HFFc6 (cell line): ENCODE measurements around the gene PAFAH1B1. TPM values are rescaled to one million over a fixed set of nuclear protein-coding genes. Genes with fewer than 3 reads are reported as not detected.

Experiments used
- DNase-seq: peaks from one replicate; pipeline ENCODE4 v3.0.0-alpha.2; 2018
- H3K27ac Mint-ChIP-seq: 2 replicates; pipeline ENCODE4 v1.8.0; 2020; ENCODE audit warnings: mild to moderate bottlenecking, mixed read lengths
- H3K27me3 Mint-ChIP-seq: 2 replicates; pipeline ENCODE4 v1.8.0; 2021; ENCODE audit warnings: mild to moderate bottlenecking, moderate library complexity, mixed read lengths; ENCODE audit not compliant: insufficient read depth
- H3K36me3 Mint-ChIP-seq: 2 replicates; pipeline ENCODE4 v1.8.0; 2021; ENCODE audit warnings: low read depth, mixed read lengths
- H3K4me1 Mint-ChIP-seq: 2 replicates; pipeline ENCODE4 v1.8.0; 2020; ENCODE audit warnings: low read depth, mixed read lengths
- H3K4me3 Mint-ChIP-seq: 2 replicates; pipeline ENCODE4 v1.8.0; 2020; ENCODE audit warnings: mild to moderate bottlenecking, moderate library complexity, mixed read lengths
- H3K9me3 Mint-ChIP-seq: 2 replicates; pipeline ENCODE4 v1.8.0; 2020; ENCODE audit warnings: mild to moderate bottlenecking, mixed read lengths
- microRNA-seq: library from miRNA; unstranded; fragments of <30 nt; microRNA quantifications from one replicate; pipeline ENCODE4, GENCODE V29; 2019
- total RNA-seq, 6 experiments: library from RNA; stranded (reverse); fragmentation: NEBNext Ultra II Directional; extraction: Animal tissue kit (Norgen Biotek cat#: 25700); gene quantifications; 2 replicates in 1 of 6; 3 replicates in 5 of 6; pipeline ENCODE4 v1.2.3, GENCODE V29; 2021
- TF ChIP-seq, protein P1 (sequence below): fragments of 200-600 bp; sonication (generic); IDR thresholded peaks from 2 replicates; pipeline ENCODE4 v1.5.0; 2021; ENCODE audit warnings: antibody characterized with exemption, mild to moderate bottlenecking

The PAFAH1B1 gene
- total RNA-seq, 6 experiments from 2014 or later = 159 to 186 (median 167) TPM

DNA sequence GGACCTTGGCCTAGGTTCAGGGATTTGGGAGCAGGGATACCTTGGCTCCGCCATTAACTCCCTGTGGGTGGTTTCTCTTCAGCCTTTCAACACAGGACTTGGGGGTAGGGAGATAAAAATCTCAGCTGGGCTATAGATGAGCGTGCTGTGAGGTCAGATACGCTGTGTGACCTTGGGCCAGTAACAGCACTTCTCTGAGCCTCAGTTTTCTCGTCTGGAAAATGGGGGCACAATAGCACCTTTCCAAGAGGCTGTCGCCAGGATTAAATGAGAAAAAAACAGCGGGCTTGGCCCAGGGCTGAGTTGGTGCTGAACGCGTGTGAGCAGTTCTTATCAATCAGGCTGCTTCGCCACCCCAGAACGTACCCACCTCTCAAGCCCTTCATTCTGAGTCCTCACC, 138.4 kb downstream of the PAFAH1B1 start:
- TF ChIP-seq, protein P1, sequence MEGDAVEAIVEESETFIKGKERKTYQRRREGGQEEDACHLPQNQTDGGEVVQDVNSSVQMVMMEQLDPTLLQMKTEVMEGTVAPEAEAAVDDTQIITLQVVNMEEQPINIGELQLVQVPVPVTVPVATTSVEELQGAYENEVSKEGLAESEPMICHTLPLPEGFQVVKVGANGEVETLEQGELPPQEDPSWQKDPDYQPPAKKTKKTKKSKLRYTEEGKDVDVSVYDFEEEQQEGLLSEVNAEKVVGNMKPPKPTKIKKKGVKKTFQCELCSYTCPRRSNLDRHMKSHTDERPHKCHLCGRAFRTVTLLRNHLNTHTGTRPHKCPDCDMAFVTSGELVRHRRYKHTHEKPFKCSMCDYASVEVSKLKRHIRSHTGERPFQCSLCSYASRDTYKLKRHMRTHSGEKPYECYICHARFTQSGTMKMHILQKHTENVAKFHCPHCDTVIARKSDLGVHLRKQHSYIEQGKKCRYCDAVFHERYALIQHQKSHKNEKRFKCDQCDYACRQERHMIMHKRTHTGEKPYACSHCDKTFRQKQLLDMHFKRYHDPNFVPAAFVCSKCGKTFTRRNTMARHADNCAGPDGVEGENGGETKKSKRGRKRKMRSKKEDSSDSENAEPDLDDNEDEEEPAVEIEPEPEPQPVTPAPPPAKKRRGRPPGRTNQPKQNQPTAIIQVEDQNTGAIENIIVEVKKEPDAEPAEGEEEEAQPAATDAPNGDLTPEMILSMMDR = no peak
- no peaks in the 10 kb centered on the region for H3K36me3 Mint-ChIP-seq
- no peak overlapping the region for H3K4me3 Mint-ChIP-seq
- peaks cover 24% of the 10 kb centered on the region for H3K27me3 Mint-ChIP-seq
- no peak for DNase-seq
- no peak overlapping the region for H3K27ac Mint-ChIP-seq
- no peaks in the 10 kb centered on the region for H3K9me3 Mint-ChIP-seq
- H3K4me1 Mint-ChIP-seq = no peaks in the 10 kb centered on the region

DNA sequence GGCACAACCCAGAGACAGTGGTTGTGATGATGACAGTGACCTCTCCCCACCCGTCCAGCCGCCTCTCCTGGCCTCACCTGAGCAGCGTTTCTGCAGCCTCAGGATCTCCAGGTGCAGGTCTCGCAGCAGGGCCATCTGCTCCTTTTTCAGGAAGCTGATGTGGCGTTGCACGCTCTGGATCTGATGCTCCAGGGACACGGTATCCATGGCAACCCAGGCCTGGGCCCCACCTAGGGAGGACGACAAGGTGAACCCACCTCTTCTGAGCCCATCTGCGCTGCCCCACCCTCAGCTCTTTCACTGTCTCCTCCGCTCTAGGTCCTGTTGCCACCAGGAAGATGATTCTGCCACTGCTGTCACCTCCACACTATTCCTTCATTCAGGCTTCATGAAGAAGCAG, 141.5 kb downstream of the PAFAH1B1 start:
- no peak overlapping the region for H3K4me3 Mint-ChIP-seq
- no peak for DNase-seq
- no peaks in the 10 kb centered on the region for H3K36me3 Mint-ChIP-seq
- H3K27ac Mint-ChIP-seq = no peak overlapping the region
- no peaks in the 10 kb centered on the region for H3K9me3 Mint-ChIP-seq
- H3K27me3 Mint-ChIP-seq = peaks cover 15% of the 10 kb centered on the region
- H3K4me1 Mint-ChIP-seq = no peaks in the 10 kb centered on the region
- TF ChIP-seq, protein P1 = no peak

Small RNA genes within 50 kb of the gene (microRNA-seq; reads per million reads assigned to microRNA genes)
- gene MIR6776 = not detected

Other genes with a start within 250 kb of the PAFAH1B1 start
- gene MNT, start 192.6 kb upstream of the PAFAH1B1 start, total RNA-seq = 10 to 100 TPM; 19.4 to 25.4 (median 21.9) TPM
- 10 to 100 TPM; 21.7 to 25.7 (median 24.1) TPM for gene METTL16, start 81.8 kb upstream of the PAFAH1B1 start, total RNA-seq
- gene CLUH, start 118.1 kb downstream of the PAFAH1B1 start, total RNA-seq = 10 to 100 TPM; 42.7 to 62.9 (median 48.6) TPM
- gene CCDC92B, start 156.0 kb downstream of the PAFAH1B1 start, total RNA-seq = not detected
- 10 to 100 TPM in 5 of 6 experiments, 1 to 10 TPM in 1; 7.9 to 27.4 (median 23.9) TPM for gene RAP1GAP2, start 202.8 kb downstream of the PAFAH1B1 start, total RNA-seq